ENCODE results near the gene APOB.

DNA sequence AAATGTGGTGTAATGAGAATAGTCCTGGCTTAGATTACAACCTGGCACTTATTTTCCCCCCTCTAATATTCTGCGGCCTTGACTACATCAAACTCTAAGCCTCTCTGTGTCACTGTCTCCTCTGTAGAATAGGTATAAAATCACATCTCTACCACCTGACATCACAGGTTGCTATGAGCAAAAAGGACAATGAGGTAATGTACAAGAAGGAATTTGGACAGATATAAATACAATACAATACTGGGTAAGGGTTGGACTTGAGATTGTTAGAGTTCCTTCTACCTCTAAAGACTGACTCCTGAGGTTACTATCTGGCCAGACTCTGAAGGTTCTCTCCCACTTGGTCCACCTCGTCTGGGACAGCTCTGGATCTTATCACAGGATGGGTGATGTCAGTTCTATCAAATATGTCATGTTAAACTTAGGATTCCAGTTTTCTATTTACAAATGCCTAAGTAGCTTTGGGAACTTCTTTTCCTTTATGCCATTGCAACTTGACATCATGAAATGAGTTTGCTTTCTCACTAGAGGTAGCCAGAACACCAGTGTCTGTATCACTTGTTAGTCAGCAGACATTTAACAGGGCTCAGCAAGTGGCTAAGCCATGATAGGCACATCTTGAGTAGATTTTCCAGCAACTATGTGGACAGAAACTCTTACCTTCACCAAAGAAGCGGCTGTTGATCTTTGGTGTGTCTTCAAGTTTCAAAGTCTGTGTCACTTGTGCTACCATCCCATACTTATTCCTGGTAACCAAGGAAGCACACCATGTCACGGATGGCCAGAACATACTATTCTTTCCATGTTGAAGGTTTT lies 9.5 kb downstream of the APOB start:
- TF ChIP-seq ZNF274 (IDR thresholded peaks at IDR 0.05; ENCODE audit: insufficient read depth, insufficient read length) (no peak), IKZF2 (IDR thresholded peaks at IDR 0.05) (no peak), NRF1 (conservative IDR thresholded peaks at IDR 0.05; ENCODE audit: low read depth, low read length) (no peak), TBL1XR1 (IDR thresholded peaks at IDR 0.05; ENCODE audit: low read depth, low read length) (no peak), ATF2 (IDR thresholded peaks at IDR 0.05; ENCODE audit: low read length) (no peak), YY1 (IDR thresholded peaks at IDR 0.05; ENCODE audit: low read depth, low read length) (no peak), MYC (IDR thresholded peaks at IDR 0.05; ENCODE audit: insufficient read depth, insufficient read length, insufficient replicate concordance, low read length, severe bottlenecking) (no peak)
- TF ChIP-seq, protein P1, sequence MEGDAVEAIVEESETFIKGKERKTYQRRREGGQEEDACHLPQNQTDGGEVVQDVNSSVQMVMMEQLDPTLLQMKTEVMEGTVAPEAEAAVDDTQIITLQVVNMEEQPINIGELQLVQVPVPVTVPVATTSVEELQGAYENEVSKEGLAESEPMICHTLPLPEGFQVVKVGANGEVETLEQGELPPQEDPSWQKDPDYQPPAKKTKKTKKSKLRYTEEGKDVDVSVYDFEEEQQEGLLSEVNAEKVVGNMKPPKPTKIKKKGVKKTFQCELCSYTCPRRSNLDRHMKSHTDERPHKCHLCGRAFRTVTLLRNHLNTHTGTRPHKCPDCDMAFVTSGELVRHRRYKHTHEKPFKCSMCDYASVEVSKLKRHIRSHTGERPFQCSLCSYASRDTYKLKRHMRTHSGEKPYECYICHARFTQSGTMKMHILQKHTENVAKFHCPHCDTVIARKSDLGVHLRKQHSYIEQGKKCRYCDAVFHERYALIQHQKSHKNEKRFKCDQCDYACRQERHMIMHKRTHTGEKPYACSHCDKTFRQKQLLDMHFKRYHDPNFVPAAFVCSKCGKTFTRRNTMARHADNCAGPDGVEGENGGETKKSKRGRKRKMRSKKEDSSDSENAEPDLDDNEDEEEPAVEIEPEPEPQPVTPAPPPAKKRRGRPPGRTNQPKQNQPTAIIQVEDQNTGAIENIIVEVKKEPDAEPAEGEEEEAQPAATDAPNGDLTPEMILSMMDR (IDR thresholded peaks at IDR 0.05 in 2 of 3, conservative IDR thresholded peaks at IDR 0.05 in 1 of 3; ENCODE audit: control insufficient read depth in 2 of 3, extremely low read depth in 1 of 3, insufficient read depth in 1 of 3, low read depth in 3 of 3, low read length in 3 of 3) = no peak
- TF ChIP-seq, protein P2, sequence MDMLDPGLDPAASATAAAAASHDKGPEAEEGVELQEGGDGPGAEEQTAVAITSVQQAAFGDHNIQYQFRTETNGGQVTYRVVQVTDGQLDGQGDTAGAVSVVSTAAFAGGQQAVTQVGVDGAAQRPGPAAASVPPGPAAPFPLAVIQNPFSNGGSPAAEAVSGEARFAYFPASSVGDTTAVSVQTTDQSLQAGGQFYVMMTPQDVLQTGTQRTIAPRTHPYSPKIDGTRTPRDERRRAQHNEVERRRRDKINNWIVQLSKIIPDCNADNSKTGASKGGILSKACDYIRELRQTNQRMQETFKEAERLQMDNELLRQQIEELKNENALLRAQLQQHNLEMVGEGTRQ (IDR thresholded peaks at IDR 0.05; ENCODE audit: borderline replicate concordance, low read depth, low read length) = no peak
